GM18520 (cell line): ENCODE measurements around the gene DHX30.

Experiments used
- ATAC-seq: cut with Tn5 transposase; IDR thresholded peaks from one replicate; pipeline ENCODE4 v1.9.1; 2021; ENCODE audit not compliant: unreplicated experiment

DHX30 gene

GRCh38 chr3:47852604-47853602 is 50.0 kb downstream of the DHX30 start:
- ATAC-seq, result no peak

DNA sequence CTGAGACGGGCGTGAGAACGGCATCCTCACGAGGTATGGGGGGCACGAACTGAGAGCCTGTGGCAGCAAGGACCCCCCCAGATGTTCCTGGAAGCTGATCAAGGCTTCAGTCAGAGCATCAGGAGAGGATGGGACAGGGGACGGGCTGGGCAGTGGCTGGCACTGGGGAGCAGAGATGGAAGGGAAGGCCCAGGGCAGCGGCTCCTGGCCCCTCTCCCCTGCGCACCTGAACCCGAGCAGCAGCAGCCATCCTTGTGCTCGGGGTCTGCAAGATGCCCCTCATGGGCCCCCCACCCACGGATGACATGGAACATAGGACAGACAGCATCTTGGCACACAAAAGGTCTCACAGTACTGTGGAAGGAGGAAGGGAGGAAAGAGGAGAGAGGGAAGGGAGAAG is 51.3 kb downstream of the DHX30 start:
- no peak for ATAC-seq

GRCh38 chr3:47854720-47855455 is 52.0 kb downstream of the DHX30 start:
- ATAC-seq, result no peak

- no peak for ATAC-seq
Measured at GRCh38 chr3:47855461-47856383, 52.8 kb downstream of the DHX30 start.

GRCh38 chr3:47856669-47857068 is 53.7 kb downstream of the DHX30 start:
- ATAC-seq, result no peak

- no peak for ATAC-seq
Measured at GRCh38 chr3:47857151-47857550, 54.2 kb downstream of the DHX30 start.

- no peak for ATAC-seq
Measured at GRCh38 chr3:47859956-47860605, 57.1 kb downstream of the DHX30 start.

- ATAC-seq, result no peak
Measured at GRCh38 chr3:47863391-47864128, 60.6 kb downstream of the DHX30 start.

- no peak for ATAC-seq
Measured at GRCh38 chr3:47865192-47865591, 62.3 kb downstream of the DHX30 start.

DNA sequence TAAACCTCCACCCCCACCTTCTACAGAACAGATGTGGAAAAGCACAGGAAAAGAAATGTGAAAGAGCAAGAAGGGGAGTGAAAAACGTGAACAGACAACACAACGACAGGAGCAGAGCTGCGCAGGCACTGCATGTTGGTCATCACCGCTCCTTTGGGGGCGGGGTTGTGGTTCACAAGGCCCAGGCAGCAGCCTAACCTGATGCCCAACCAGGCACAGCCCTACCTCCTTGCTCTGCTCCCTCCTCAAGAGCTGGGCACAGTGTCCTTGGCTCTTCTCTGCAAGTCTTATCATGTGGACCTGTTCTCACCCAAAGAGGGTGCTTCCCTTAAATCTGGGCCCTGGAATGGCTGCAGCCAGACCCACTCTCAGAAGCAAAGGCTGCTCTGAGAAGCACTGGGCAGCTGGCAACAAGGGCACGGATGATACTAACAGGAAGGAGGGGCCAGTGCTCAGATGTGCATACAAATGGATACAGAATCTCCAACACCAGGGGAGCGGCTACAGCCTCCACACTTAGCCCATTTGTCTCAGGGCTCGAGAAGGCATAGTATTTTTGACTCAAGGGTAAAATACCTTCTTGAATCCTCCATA is 64.6 kb downstream of the DHX30 start:
- no peak for ATAC-seq

- ATAC-seq, result no peak
Measured at GRCh38 chr3:47868306-47868705, 65.4 kb downstream of the DHX30 start.

DNA sequence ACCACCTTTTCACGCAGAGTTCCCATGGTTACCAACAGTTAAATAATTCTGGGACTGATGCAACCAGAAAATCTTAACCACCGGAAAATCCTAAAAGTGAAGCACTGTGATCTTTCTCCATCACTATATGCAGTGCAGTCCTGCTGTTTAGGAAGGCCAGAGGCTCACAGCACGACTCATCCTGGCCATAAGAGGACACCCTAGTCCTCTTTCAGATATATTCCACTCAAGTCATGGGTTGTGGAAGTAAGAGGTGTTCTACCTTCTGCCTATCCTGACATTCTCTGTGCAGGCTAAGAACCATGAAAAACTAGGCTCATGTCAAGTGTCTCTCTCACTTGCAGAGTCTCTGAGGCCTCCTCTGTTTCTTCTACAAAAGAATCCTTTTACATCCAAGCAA is 67.2 kb downstream of the DHX30 start:
- no peak for ATAC-seq

DNA sequence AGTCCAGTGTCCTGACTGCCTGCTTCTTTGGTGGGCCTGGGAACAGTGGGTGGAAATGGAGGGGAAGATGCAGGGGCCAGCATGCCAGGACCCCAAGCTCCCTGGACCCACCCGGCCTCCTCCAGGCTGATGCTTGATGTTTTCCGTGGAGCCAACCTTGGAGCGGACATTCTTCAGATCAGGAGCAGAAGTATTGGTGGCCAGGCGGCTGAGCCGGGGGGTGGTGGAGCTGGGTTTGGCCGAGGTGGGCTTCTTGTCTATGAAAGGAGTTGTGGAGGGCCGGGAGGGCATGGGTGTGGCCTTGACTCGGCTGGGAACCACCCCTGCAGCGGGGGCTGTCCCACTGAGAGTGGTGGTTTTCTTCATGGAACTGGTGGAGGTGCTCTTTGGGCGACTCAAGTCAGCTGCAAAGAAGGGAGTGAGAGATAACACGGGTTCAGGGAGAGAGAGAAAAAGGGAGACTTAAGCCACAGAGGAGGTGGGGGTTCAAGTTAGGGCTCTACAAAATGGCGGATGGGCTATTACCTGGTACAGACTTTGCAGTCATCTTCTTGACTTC is 67.8 kb downstream of the DHX30 start:
- ATAC-seq, result no peak

DNA sequence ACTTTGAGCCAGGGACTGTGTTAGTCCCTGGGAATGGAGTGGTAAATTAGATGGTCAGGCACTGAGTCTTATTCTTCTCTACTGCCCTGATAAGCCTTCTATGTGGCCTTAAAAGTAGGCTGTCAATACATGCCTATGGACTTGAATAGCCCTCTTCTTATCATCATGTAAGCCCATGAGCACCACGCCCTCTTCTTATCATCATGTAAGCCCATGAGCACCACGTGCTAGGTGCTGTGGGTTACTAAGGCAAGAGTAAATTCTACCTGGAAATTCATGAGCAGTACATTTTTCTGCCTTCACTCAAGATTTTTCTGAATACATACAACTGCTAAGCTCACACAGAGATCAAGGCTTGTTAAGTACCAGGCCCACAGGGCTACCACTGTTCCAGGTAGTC is 68.5 kb downstream of the DHX30 start:
- ATAC-seq, result no peak

DNA sequence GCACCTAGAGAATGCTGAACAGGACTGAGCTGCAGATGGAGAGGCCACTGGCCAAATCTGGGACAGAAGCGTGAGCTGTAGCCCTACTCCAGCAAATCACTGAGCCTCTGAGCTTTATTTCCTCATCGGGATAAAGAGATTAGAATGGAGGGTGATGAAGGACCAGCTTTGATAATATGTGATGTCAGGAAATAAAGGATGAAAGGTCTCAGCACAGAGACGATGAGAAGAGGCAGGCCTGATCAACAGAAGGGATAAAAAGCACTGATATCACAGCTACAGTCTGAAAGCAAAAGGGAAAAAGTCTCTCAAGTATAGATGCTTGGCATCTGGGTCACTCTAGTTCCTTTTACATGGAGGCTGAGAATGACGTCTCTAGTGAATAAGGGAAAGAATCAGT is 70.0 kb downstream of the DHX30 start:
- no peak for ATAC-seq

DNA sequence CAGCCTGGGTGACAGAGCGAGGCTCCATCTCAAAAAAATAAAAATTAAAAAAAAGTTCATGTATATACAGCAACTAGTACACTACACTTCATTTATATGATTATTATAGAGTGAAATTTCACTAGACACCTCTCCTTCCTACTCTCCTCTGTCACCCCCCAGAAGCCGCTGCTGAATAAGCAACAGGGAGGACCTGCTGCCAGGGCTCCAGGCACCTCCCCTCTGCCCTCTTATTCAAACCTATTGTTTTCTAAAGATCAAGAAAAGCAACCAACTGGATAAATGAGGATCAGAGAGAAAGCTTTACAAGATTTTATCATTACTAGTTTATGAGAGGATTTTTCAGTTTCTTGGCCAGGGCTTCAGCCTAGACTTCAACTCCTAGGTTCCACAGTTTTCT is 71.5 kb downstream of the DHX30 start:
- ATAC-seq, result no peak

DNA sequence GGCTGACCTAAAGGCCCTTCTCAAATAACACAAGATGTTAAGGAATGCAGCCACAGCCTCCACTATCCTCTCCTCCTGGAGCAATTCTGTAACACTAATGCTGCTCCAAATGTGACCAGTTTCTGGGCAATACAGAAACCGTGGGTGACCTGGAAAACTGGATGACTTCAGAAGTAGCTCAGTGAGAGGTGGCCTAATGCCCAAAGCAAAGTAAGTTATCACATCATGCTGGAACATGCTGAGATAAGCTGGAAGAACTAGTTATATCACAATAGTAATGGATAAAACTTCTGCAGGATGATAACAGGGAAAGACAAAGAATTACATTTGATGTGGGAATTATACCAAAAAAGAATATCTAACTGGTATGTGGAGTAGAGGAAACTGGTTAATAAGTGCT is 72.0 kb downstream of the DHX30 start:
- ATAC-seq, result no peak

DNA sequence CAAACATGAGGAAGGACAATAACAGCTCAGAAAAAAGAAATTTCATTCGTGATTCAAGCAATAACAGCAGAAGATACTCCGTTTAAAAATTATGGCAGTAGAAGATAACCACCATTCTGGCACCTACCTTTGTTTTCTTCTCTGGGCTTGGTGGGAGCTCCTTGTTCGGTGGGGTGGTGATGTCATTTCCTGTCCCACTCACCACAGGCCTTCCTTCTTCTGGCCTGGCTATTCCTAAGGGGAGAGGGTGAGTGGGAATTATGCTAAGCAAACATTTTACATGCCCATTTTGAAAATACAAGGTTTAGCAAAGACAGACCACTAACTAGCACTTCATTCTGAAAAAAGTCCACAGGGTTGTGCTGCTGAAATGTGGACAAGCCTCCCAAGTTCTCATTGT is 74.4 kb downstream of the DHX30 start:
- no peak for ATAC-seq

- ATAC-seq, result no peak
Measured at GRCh38 chr3:47877719-47878118, 74.8 kb downstream of the DHX30 start.
